ENCODE results near the gene DOCK9. TPM values are rescaled to one million over a fixed set of nuclear protein-coding genes. Genes with fewer than 3 reads are reported as not detected.

Gene DOCK9
- total and polyA plus RNA-seq, 2 donors from 2014 or later, result 14.0 to 125 TPM

GRCh38 chr13:99013951-99014350 lies 36.1 kb upstream of the DOCK9 start:
- Histone ChIP-seq H3K4me3 (ENCODE audit: low read length in 3 of 3) (no peak overlapping the region), H3K9ac (ENCODE audit: low read length in 3 of 3) (no peak overlapping the region), H3K4me1 (ENCODE audit: control insufficient read depth in 2 of 3, insufficient read depth in 2 of 3, low read depth in 1 of 3, low read length in 3 of 3) (peaks cover 0 to 4% (median 0%) of the 10 kb centered on the region in 3 donors), H3K9me3 (ENCODE audit: control insufficient read depth in 2 of 3, insufficient read depth in 1 of 3, low read length in 3 of 3) (no peaks in the 10 kb centered on the region), H3K36me3 (ENCODE audit: control insufficient read depth in 2 of 3, insufficient read depth in 3 of 3, low read length in 3 of 3) (no peaks in the 10 kb centered on the region), H3K27me3 (ENCODE audit: control insufficient read depth, insufficient read depth, low read length) (no peaks in the 10 kb centered on the region), H3K27ac (ENCODE audit: low read depth in 2 of 2, low read length in 2 of 2) (no peak overlapping the region)
- DNase-seq, result no peak
- intact Hi-C loops (cut with DNase I), result no loop called here
- no peak for FAIRE-seq
- TF ChIP-seq CTCF (IDR thresholded peaks at IDR 0.05; ENCODE audit: borderline replicate concordance, extremely low read depth, insufficient read depth), result no peak

- H3K4me3 ChIP-seq (ENCODE audit: low read length in 3 of 3), result no peak overlapping the region
- H3K9ac ChIP-seq (ENCODE audit: low read length in 3 of 3), result no peak overlapping the region
- no peak overlapping the region for H3K27ac ChIP-seq (ENCODE audit: low read depth in 2 of 2, low read length in 2 of 2)
- H3K36me3 ChIP-seq (ENCODE audit: control insufficient read depth in 2 of 3, insufficient read depth in 3 of 3, low read length in 3 of 3), result no peaks in the 10 kb centered on the region
- TF ChIP-seq CTCF (IDR thresholded peaks at IDR 0.05; ENCODE audit: borderline replicate concordance, extremely low read depth, insufficient read depth), result no peak
- FAIRE-seq (no peak), DNase-seq (no peak)
- intact Hi-C loops (cut with DNase I), result no loop called here
- no peaks in the 10 kb centered on the region for H3K9me3 ChIP-seq (ENCODE audit: control insufficient read depth in 2 of 3, insufficient read depth in 1 of 3, low read length in 3 of 3)
- peaks cover 0 to 4% (median 0%) of the 10 kb centered on the region in 3 donors for H3K4me1 ChIP-seq (ENCODE audit: control insufficient read depth in 2 of 3, insufficient read depth in 2 of 3, low read depth in 1 of 3, low read length in 3 of 3)
- no peaks in the 10 kb centered on the region for H3K27me3 ChIP-seq (ENCODE audit: control insufficient read depth, insufficient read depth, low read length)
These were observed 34.7 kb upstream of the DOCK9 start for GRCh38 chr13:99012539-99012938.

- TF ChIP-seq CTCF (IDR thresholded peaks at IDR 0.05; ENCODE audit: borderline replicate concordance, extremely low read depth, insufficient read depth), result no peak
- H3K27ac ChIP-seq (ENCODE audit: low read depth in 2 of 2, low read length in 2 of 2), result no peak overlapping the region
- H3K4me3 ChIP-seq (ENCODE audit: low read length in 3 of 3), result no peak overlapping the region
- H3K9ac ChIP-seq (ENCODE audit: low read length in 3 of 3), result no peak overlapping the region
- peaks cover 0 to 4% (median 0%) of the 10 kb centered on the region in 3 donors for H3K4me1 ChIP-seq (ENCODE audit: control insufficient read depth in 2 of 3, insufficient read depth in 2 of 3, low read depth in 1 of 3, low read length in 3 of 3)
- H3K36me3 ChIP-seq (ENCODE audit: control insufficient read depth in 2 of 3, insufficient read depth in 3 of 3, low read length in 3 of 3), result no peaks in the 10 kb centered on the region
- intact Hi-C loops (cut with DNase I), result no loop called here
- H3K27me3 ChIP-seq (ENCODE audit: control insufficient read depth, insufficient read depth, low read length), result no peaks in the 10 kb centered on the region
- no peak for DNase-seq
- FAIRE-seq, result no peak
- no peaks in the 10 kb centered on the region for H3K9me3 ChIP-seq (ENCODE audit: control insufficient read depth in 2 of 3, insufficient read depth in 1 of 3, low read length in 3 of 3)
These were observed 32.2 kb upstream of the DOCK9 start for GRCh38 chr13:99009987-99010551.

GRCh38 chr13:99008577-99008976 lies 30.7 kb upstream of the DOCK9 start:
- Histone ChIP-seq H3K4me3 (ENCODE audit: low read length in 3 of 3) (no peak overlapping the region), H3K27ac (ENCODE audit: low read depth in 2 of 2, low read length in 2 of 2) (no peak overlapping the region), H3K9ac (ENCODE audit: low read length in 3 of 3) (no peak overlapping the region), H3K4me1 (ENCODE audit: control insufficient read depth in 2 of 3, insufficient read depth in 2 of 3, low read depth in 1 of 3, low read length in 3 of 3) (peaks cover 0 to 7% (median 0%) of the 10 kb centered on the region in 3 donors), H3K9me3 (ENCODE audit: control insufficient read depth in 2 of 3, insufficient read depth in 1 of 3, low read length in 3 of 3) (no peaks in the 10 kb centered on the region), H3K27me3 (ENCODE audit: control insufficient read depth, insufficient read depth, low read length) (no peaks in the 10 kb centered on the region), H3K36me3 (ENCODE audit: control insufficient read depth in 2 of 3, insufficient read depth in 3 of 3, low read length in 3 of 3) (no peaks in the 10 kb centered on the region)
- intact Hi-C loops (cut with DNase I), result no loop called here
- DNase-seq (no peak), FAIRE-seq (no peak)
- no peak for TF ChIP-seq CTCF (IDR thresholded peaks at IDR 0.05; ENCODE audit: borderline replicate concordance, extremely low read depth, insufficient read depth)

All from kidney (tissue), 14 donors.